Measurements from ENCODE around the gene PFAS. TPM values are rescaled to one million over a fixed set of nuclear protein-coding genes. Genes with fewer than 3 reads are reported as not detected.

Gene PFAS
- total RNA-seq, 1 donor from 2014 or later, result 111 TPM

- Mint-ChIP-seq H3K4me3 (peak overlapping the region; percentile 99), H3K4me1 (peaks cover 18% of the 10 kb centered on the region), H3K36me3 (no peaks in the 10 kb centered on the region), H3K27ac (peak overlapping the region; percentile 100), H3K9me3 (no peaks in the 10 kb centered on the region), H3K27me3 (ENCODE audit: low read depth) (peaks cover 2% of the 10 kb centered on the region)
- TF ChIP-seq CTCF (IDR thresholded peaks at IDR 0.05; ENCODE audit: unreplicated experiment), result no peak
- no peak for DNase-seq (ENCODE audit: low spot score in 2 of 2, unreplicated experiment in 2 of 2)
Observed at GRCh38 chr17:8222380-8222629, 26.8 kb upstream of the PFAS start.

- TF ChIP-seq CTCF (IDR thresholded peaks at IDR 0.05; ENCODE audit: unreplicated experiment), result no peak
- no peaks in the 10 kb centered on the region for H3K9me3 Mint-ChIP-seq
- peak overlapping the region; percentile 99 for H3K4me3 Mint-ChIP-seq
- peak overlapping the region; percentile 100 for H3K27ac Mint-ChIP-seq
- peaks cover 2% of the 10 kb centered on the region for H3K27me3 Mint-ChIP-seq (ENCODE audit: low read depth)
- H3K36me3 Mint-ChIP-seq, result peaks cover under 1% of the 10 kb centered on the region
- H3K4me1 Mint-ChIP-seq, result peaks cover 21% of the 10 kb centered on the region
- peak; percentile 83 to 96 for DNase-seq (ENCODE audit: low spot score in 2 of 2, unreplicated experiment in 2 of 2)
Observed at GRCh38 chr17:8222630-8223355, 26.3 kb upstream of the PFAS start.

- Mint-ChIP-seq H3K4me1 (peaks cover 21% of the 10 kb centered on the region), H3K36me3 (peaks cover 1% of the 10 kb centered on the region), H3K27ac (peak overlapping the region; percentile 100), H3K27me3 (ENCODE audit: low read depth) (peaks cover 2% of the 10 kb centered on the region), H3K9me3 (no peaks in the 10 kb centered on the region), H3K4me3 (peak overlapping the region; percentile 99)
- DNase-seq (ENCODE audit: low spot score in 2 of 2, unreplicated experiment in 2 of 2), result peak in 1 of 2 experiments; percentile 56
- no peak for TF ChIP-seq CTCF (IDR thresholded peaks at IDR 0.05; ENCODE audit: unreplicated experiment)
Observed at GRCh38 chr17:8223356-8224126, 25.5 kb upstream of the PFAS start.

GRCh38 chr17:8224891-8225812 is 23.9 kb upstream of the PFAS start:
- H3K4me3 Mint-ChIP-seq, result peak overlapping the region; percentile 39
- no peak for TF ChIP-seq CTCF (IDR thresholded peaks at IDR 0.05; ENCODE audit: unreplicated experiment)
- peak overlapping the region; percentile 90 for H3K27ac Mint-ChIP-seq
- peaks cover 21% of the 10 kb centered on the region for H3K4me1 Mint-ChIP-seq
- H3K9me3 Mint-ChIP-seq, result no peaks in the 10 kb centered on the region
- peaks cover 2% of the 10 kb centered on the region for H3K27me3 Mint-ChIP-seq (ENCODE audit: low read depth)
- DNase-seq (ENCODE audit: low spot score in 2 of 2, unreplicated experiment in 2 of 2), result no peak
- peaks cover 8% of the 10 kb centered on the region for H3K36me3 Mint-ChIP-seq

GRCh38 chr17:8225813-8226535 is 23.1 kb upstream of the PFAS start:
- Mint-ChIP-seq H3K36me3 (peaks cover 13% of the 10 kb centered on the region), H3K9me3 (no peaks in the 10 kb centered on the region), H3K4me1 (peaks cover 19% of the 10 kb centered on the region), H3K27ac (peak overlapping the region; percentile 74), H3K4me3 (peak overlapping the region; percentile 80), H3K27me3 (ENCODE audit: low read depth) (peaks cover 2% of the 10 kb centered on the region)
- no peak for TF ChIP-seq CTCF (IDR thresholded peaks at IDR 0.05; ENCODE audit: unreplicated experiment)
- peak in 1 of 2 experiments; percentile 62 for DNase-seq (ENCODE audit: low spot score in 2 of 2, unreplicated experiment in 2 of 2)

Data from mesothelial cell of epicardium (in vitro differentiated cells).